Breast epithelium (tissue), 3 donors: ENCODE data around the gene TMEM141.
"Not testable (repeated sequence)": the region's sequence is repeated elsewhere in the genome, so short reads cannot be mapped to it uniquely, and the experiment has no call there.

ENCODE experiments used
- CTCF ChIP-seq, 3 donors: fragments of 450-650 bp; IDR thresholded peaks; one replicate each; pipeline ENCODE4 v1.5.1; 2016 to 2017; ENCODE audit warnings: antibody characterized with exemption in 3 of 3, mild to moderate bottlenecking in 3 of 3, moderate library complexity in 3 of 3
- POLR2AphosphoS5 ChIP-seq, 3 donors: sonication (generic); formaldehyde crosslinking; IDR thresholded peaks; one replicate each; pipeline ENCODE4 v1.6.1; 2017; ENCODE audit warnings: antibody characterized with exemption in 3 of 3

GRCh38 chr9:136788644-136789522, 2.3 kb upstream of the TMEM141 start:
- TF ChIP-seq CTCF, POLR2AphosphoS5 (IDR thresholded peaks at IDR 0.05): not testable (repeated sequence)
